Stimulated activated CD8-positive, alpha-beta memory T cell treated with anti-CD3 and anti-CD28 coated beads, Interleukin-15, amount 100 ng/mL, for 48 hours (primary cell): ENCODE measurements around the gene NKX2-8.
"Not testable (repeated sequence)": the region's sequence is repeated elsewhere in the genome, so short reads cannot be mapped to it uniquely, and the experiment has no call there.

Experiments used
- DNase-seq, 2 donors: peaks; one replicate each; pipeline ENCODE4 v3.0.0-alpha.2; 2020; ENCODE audit warnings: low read depth in 2 of 2

The NKX2-8 gene

GRCh38 chr14:36580141-36580855 is 2.1 kb downstream of the NKX2-8 start:
- no peak for DNase-seq

GRCh38 chr14:36579573-36580140 is 2.8 kb downstream of the NKX2-8 start:
- no peak for DNase-seq

GRCh38 chr14:36579001-36579555 is 3.3 kb downstream of the NKX2-8 start:
- no peak for DNase-seq

- no peak for DNase-seq
These were observed 12.3 kb downstream of the NKX2-8 start for GRCh38 chr14:36570065-36570464.

DNA sequence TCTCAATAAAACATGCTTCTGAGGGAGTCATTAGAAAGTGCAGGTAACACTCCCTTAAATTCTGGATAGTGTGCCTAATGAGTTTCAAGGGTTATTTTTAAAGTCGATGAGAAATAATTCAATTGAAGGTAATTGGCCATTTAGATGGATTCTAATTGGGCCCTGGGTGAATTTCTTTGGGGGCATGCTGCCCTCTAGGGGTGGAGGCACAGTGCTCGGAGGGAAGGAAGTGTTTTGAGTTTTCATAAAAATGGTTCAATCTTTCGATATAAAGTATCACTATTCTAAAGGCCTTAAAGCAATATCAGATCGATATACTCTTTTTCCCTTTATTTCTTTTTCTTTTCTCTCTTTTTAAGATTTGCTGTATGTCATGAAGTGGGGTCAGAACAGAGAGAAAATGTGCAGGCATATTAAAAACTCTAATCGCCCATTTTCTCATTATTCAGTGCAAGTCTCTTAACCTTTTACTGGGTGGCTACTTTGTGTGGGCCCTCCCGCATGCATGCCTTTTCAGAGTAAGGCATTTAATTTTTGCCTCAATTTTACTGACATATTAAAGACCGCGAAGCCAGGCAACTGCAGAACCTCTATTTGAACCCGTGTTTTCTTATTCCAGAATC is 25.5 kb downstream of the NKX2-8 start:
- DNase-seq: no peak

GRCh38 chr14:36555998-36556743 is 26.2 kb downstream of the NKX2-8 start:
- DNase-seq: no peak

DNA sequence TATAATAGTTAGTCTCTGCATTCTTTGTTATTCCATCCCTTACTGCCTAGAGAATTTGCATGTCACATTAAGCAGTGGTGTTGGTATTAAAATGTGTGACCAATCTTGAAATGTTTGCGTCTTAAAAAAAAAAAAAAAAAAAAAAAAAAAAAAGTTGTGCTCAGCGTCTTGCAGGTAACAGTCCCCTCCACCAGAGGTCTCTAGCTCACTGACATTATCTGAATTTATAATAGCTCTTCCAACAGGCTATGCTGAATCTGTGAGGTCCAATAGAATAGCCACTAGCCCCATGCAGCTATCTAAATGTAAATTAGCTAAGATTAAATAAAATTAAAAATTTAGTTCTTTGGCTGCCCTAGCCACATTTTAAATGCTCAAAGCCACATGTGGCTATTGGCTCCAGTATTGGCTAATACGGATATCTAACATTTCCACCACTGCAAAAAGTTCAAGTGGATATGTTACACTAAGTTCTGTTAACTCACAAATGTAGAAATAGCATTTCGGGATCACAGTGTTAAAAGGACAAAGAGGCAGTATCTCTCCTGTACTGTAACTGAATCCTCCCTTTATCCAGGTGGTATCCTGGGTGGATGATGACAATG is 28.7 kb downstream of the NKX2-8 start:
- DNase-seq: no peak

DNA sequence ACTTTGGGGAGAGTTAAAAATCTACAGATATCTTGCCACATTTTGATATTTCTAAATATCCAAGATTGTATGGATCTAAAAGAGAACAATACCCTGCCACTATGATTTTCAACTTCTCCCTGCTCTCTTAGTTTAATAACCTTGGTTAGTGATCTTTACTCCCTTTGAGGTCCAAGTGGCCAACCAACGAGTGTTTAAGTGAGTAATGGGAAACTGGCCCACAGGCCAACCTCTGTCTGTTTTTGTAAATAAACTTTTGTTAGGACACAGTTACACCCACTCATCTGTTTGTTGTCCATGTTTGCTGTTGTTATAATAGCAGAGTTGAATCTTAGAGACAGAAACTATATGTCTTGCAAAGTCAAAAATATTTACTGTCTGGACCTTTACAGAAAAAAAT is 31.5 kb downstream of the NKX2-8 start:
- no peak for DNase-seq

GRCh38 chr14:36544280-36544679 is 38.1 kb downstream of the NKX2-8 start:
- DNase-seq: not testable (repeated sequence)

GRCh38 chr14:36538051-36538450 is 44.4 kb downstream of the NKX2-8 start:
- no peak for DNase-seq
